HCT116 (cell line): ENCODE results near the gene MUC22. TPM values are rescaled to one million over a fixed set of nuclear protein-coding genes. Genes with fewer than 3 reads are reported as not detected.

Source experiments
- ATAC-seq: fragments of 200-7000 bp; cut with Tn5 transposase; 2 replicates; pipeline ENCODE4 v1.9.1; 2020; ENCODE audit warnings: mild to moderate bottlenecking, moderate library complexity
- BruUV-seq: library from RNA; stranded (reverse); fragments of 400-500 nt; replicated peaks from 2 replicates; lab custom pipeline; 2021; lab: Mats Ljungman, UMichigan
- CTCF ChIA-PET: fragments of 300-600 bp; sonication (Branson Sonifier 250); formaldehyde crosslinking; loops from one replicate; lab custom pipeline; 2021; ENCODE audit warnings: antibody characterized with exemption; lab: Charles Lee
- POLR2A ChIA-PET: fragments of 300-600, 350-600 bp; sonication (Branson Sonifier 250); formaldehyde crosslinking; loops from one replicate; lab custom pipeline; 2021; ENCODE audit warnings: antibody characterized with exemption; lab: Charles Lee
- RAD21 ChIA-PET, 2 experiments: fragments of 300-600 bp; sonication (Branson Sonifier 250); formaldehyde crosslinking; loops; one replicate each; lab custom pipeline; 2023; ENCODE audit warnings: low total read pairs in 2 of 2; ENCODE audit not compliant: uncharacterized antibody in 2 of 2, unreplicated experiment in 2 of 2, low non-redundant PET in 1 of 2; lab: Charles Lee
- DNase-seq: peaks from one replicate; pipeline ENCODE4 v3.0.0-alpha.2; 2010; ENCODE audit warnings: low read depth, low spot score
- H2AFZ ChIP-seq: fragments of 200-600 bp; shearing (Covaris generic), sonication (generic); 2 replicates; pipeline ENCODE4 v1.6.1; 2017; ENCODE audit warnings: low read depth, mixed run types, mixed read lengths, antibody characterized with exemption, low read length; ENCODE audit not compliant: poor library complexity, severe bottlenecking
- H3K27ac ChIP-seq: 2 replicates; pipeline ENCODE4 v1.5.1; 2012; ENCODE audit warnings: low read depth, low read length
- H3K27me3 ChIP-seq: fragments of 200-600 bp; sonication (generic); 2 replicates; pipeline ENCODE4 v1.6.1; 2016; ENCODE audit warnings: mixed run types, low read length, mixed read lengths; ENCODE audit not compliant: insufficient read depth
- H3K36me3 ChIP-seq, 2 experiments: fragments of 200-500 bp in 1 of 2; fragments of 200-600 bp in 1 of 2; sonication (Bioruptor generic) in 1 of 2; sonication (generic) in 1 of 2; 2 replicates each; pipeline versions ENCODE4 v1.5.1 to v1.6.1; 2014 to 2016; ENCODE audit warnings: low read length in 2 of 2, inconsistent platforms in 1 of 2, mixed read lengths in 1 of 2, mixed run types in 1 of 2; ENCODE audit not compliant: insufficient read depth in 2 of 2, control insufficient read depth in 1 of 2
- H3K4me1 ChIP-seq, 2 experiments: fragments of 200-600 bp in 1 of 2; sonication (generic) in 1 of 2; 2 replicates each; pipeline versions ENCODE4 v1.5.1 to v1.6.1; 2012 to 2017; ENCODE audit warnings: low read length in 2 of 2, inconsistent platforms in 1 of 2, mild to moderate bottlenecking in 1 of 2, mixed read lengths in 1 of 2, mixed run types in 1 of 2, moderate library complexity in 1 of 2; ENCODE audit not compliant: insufficient read depth in 2 of 2, control insufficient read depth in 1 of 2
- H3K4me2 ChIP-seq: fragments of 200-600 bp; sonication (generic); 2 replicates; pipeline ENCODE4 v1.6.1; 2017; ENCODE audit warnings: mixed run types, low read length, mixed read lengths
- H3K4me3 ChIP-seq, 2 experiments: fragments of 200-600 bp in 1 of 2; sonication (generic) in 1 of 2; replicated peaks in 1 of 2; 2 replicates each; pipeline ENCODE4 v1.5.1; 2011 to 2016; ENCODE audit warnings: low read length in 2 of 2, control low read depth in 1 of 2, low read depth in 1 of 2, mild to moderate bottlenecking in 1 of 2, mixed read lengths in 1 of 2, mixed run types in 1 of 2
- H3K79me2 ChIP-seq: fragments of 200-600 bp; sonication (generic); 2 replicates; pipeline ENCODE4 v1.6.1; 2017; ENCODE audit warnings: mild to moderate bottlenecking, mixed run types, low read length, moderate library complexity, mixed read lengths; ENCODE audit not compliant: insufficient read depth
- H3K9ac ChIP-seq: fragments of 200-600 bp; sonication (generic); 2 replicates; pipeline ENCODE4 v1.6.1; 2016; ENCODE audit warnings: low read length, mixed read lengths
- H3K9me2 ChIP-seq: fragments of 200-600 bp; sonication (generic), shearing (Covaris generic); 2 replicates; pipeline ENCODE4 v1.6.1; 2017; ENCODE audit warnings: mixed run types, mild to moderate bottlenecking, moderate library complexity; ENCODE audit not compliant: insufficient read depth
- H3K9me3 ChIP-seq, 2 experiments: fragments of 200-500 bp in 1 of 2; fragments of 200-600 bp in 1 of 2; sonication (Bioruptor generic) in 1 of 2; sonication (generic) in 1 of 2; 2 replicates each; pipeline ENCODE4 v1.6.1; 2014 to 2017; ENCODE audit warnings: low read length in 2 of 2, mixed read lengths in 2 of 2, inconsistent platforms in 1 of 2, low read depth in 1 of 2, mild to moderate bottlenecking in 1 of 2, mixed run types in 1 of 2, moderate library complexity in 1 of 2; ENCODE audit not compliant: control insufficient read depth in 1 of 2, insufficient read depth in 1 of 2
- H4K20me1 ChIP-seq: fragments of 200-600 bp; sonication (generic), shearing (Covaris generic); 2 replicates; pipeline ENCODE4 v1.6.1; 2017; ENCODE audit warnings: mixed run types, mild to moderate bottlenecking, moderate library complexity; ENCODE audit not compliant: insufficient read depth
- CBX3 ChIP-seq: IDR thresholded peaks from 2 replicates; pipeline ENCODE4 v1.6.1; 2012; ENCODE audit warnings: low read depth
- EZH2phosphoT487 ChIP-seq: fragments of 200-600 bp; IDR thresholded peaks from 2 replicates; pipeline ENCODE4 v1.6.1; 2018; ENCODE audit warnings: antibody characterized with exemption, borderline replicate concordance
- JUND ChIP-seq: IDR thresholded peaks from 2 replicates; pipeline ENCODE4 v1.6.1; 2012
- POLR2A ChIP-seq: IDR thresholded peaks from 2 replicates; pipeline ENCODE4 v1.7.0; 2011; ENCODE audit warnings: borderline replicate concordance; ENCODE audit not compliant: insufficient read depth, insufficient read length; ENCODE audit errors: extremely low read depth
- POLR2AphosphoS5 ChIP-seq: IDR thresholded peaks from 2 replicates; pipeline ENCODE4 v1.6.1; 2011; ENCODE audit warnings: mild to moderate bottlenecking, low read depth, low read length, moderate library complexity
- RAD21 ChIP-seq: IDR thresholded peaks from 2 replicates; pipeline ENCODE4 v1.6.1; 2012; ENCODE audit warnings: low read depth, mild to moderate bottlenecking
- SIN3A ChIP-seq: IDR thresholded peaks from 2 replicates; pipeline ENCODE4 v1.6.1; 2012; ENCODE audit warnings: low read depth
- SP1 ChIP-seq: IDR thresholded peaks from 2 replicates; pipeline ENCODE4 v1.6.1; 2012; ENCODE audit warnings: low read depth
- intact Hi-C: fragments of 100-400 bp; cut with micrococcal nuclease; formaldehyde crosslinking; loops from 2 replicates; pipeline ENCODE4 v1.10.0; 2022
- total RNA-seq: library from RNA; stranded (reverse); gene quantifications from one replicate; pipeline ENCODE4 v1.2.1, GENCODE V29; 2021; ENCODE audit not compliant: unreplicated experiment
- TF ChIP-seq, protein P1 (sequence below): IDR thresholded peaks from 2 replicates; pipeline ENCODE4 v1.6.1; 2012
- TF ChIP-seq, protein P2 (sequence below), 3 experiments: fragments of 200-600 bp in 1 of 3; sonication (generic) in 1 of 3; IDR thresholded peaks in 2 of 3; conservative IDR thresholded peaks in 1 of 3; 2 replicates each; pipeline ENCODE4 v1.5.1; 2012 to 2017; ENCODE audit warnings: low read depth in 2 of 3, low read length in 2 of 3, antibody characterized with exemption in 1 of 3, borderline replicate concordance in 1 of 3, control low read depth in 1 of 3, mild to moderate bottlenecking in 1 of 3, mixed read lengths in 1 of 3, mixed run types in 1 of 3, moderate library complexity in 1 of 3; ENCODE audit not compliant: insufficient read depth in 1 of 3
- TF ChIP-seq, protein P3 (sequence below): IDR thresholded peaks from 2 replicates; pipeline ENCODE4 v1.6.1; 2012; ENCODE audit warnings: low read depth
- TF ChIP-seq, protein P4 (sequence below): IDR thresholded peaks from 2 replicates; pipeline ENCODE4 v1.6.1; 2011; ENCODE audit warnings: mild to moderate bottlenecking, low read length, moderate library complexity; ENCODE audit not compliant: insufficient replicate concordance; ENCODE audit errors: extremely low read depth

The MUC22 gene
- total RNA-seq, 1 experiment from 2014 or later = not detected

DNA sequence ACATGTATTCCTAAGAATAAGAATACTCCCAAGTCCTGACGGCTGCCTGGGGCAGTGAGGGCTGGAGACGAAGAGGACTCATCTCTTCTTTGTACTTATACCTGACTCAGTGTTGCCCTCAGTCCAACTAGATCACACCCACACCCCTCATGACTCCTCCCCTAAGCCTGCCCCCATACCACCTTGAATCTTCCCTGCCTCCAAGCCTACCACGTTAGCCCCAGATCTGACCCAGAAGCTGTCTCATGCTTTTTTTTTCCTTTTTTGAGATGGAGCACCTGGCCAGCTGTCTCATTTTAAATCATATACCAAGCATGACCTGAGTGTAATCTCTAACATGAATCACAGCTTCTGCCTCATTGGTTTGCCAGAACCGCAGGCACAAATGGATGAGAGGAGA lies 45.2 kb downstream of the MUC22 start (continued):
- no peak for TF ChIP-seq SIN3A
- TF ChIP-seq, protein P1, sequence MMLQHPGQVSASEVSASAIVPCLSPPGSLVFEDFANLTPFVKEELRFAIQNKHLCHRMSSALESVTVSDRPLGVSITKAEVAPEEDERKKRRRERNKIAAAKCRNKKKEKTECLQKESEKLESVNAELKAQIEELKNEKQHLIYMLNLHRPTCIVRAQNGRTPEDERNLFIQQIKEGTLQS = no peak
- no peak for TF ChIP-seq POLR2A
- TF ChIP-seq, protein P2, sequence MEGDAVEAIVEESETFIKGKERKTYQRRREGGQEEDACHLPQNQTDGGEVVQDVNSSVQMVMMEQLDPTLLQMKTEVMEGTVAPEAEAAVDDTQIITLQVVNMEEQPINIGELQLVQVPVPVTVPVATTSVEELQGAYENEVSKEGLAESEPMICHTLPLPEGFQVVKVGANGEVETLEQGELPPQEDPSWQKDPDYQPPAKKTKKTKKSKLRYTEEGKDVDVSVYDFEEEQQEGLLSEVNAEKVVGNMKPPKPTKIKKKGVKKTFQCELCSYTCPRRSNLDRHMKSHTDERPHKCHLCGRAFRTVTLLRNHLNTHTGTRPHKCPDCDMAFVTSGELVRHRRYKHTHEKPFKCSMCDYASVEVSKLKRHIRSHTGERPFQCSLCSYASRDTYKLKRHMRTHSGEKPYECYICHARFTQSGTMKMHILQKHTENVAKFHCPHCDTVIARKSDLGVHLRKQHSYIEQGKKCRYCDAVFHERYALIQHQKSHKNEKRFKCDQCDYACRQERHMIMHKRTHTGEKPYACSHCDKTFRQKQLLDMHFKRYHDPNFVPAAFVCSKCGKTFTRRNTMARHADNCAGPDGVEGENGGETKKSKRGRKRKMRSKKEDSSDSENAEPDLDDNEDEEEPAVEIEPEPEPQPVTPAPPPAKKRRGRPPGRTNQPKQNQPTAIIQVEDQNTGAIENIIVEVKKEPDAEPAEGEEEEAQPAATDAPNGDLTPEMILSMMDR (IDR thresholded peaks at IDR 0.05 in 2 of 3, conservative IDR thresholded peaks at IDR 0.05 in 1 of 3; ENCODE audit: borderline replicate concordance in 1 of 3, insufficient read depth in 1 of 3, low read depth in 2 of 3, low read length in 2 of 3) = no peak

DNA sequence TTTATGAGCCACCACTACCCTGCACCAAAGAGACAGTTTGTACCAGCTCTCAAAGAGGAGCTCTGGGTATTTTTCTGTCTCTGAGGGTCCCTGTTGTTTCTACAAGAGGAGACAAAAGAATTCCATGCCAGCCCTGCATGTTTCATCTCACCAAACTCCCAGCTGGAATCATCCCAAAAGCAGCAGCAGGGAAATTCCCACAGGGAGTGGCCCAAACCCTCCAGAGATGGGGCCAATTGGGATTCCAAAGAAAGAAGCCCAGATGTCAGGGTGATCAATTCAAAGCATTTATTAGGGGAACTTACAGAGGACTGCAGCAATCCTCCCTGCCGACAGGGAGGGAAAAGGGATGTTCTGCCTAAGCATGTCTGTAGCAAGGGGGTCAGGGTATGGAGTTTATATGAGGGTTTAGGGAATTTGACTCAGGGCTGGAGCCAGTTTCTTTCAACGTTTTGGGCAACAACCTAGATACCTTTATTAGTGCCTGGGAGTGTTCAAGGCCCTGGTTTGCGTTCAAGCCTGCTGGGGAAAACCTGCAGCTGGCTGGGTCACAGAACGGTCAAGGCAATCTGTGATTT lies 47.2 kb downstream of the MUC22 start:
- peak overlapping the region; percentile 66 for H3K4me2 ChIP-seq
- H3K36me3 ChIP-seq = no peaks in the 10 kb centered on the region
- no peaks in the 10 kb centered on the region for H3K9me2 ChIP-seq
- 0 out of 2 replicates have a peak, but pooled peaks have one; percentile 4 for ATAC-seq
- H3K9ac ChIP-seq = no peak overlapping the region
- H3K9me3 ChIP-seq = no peaks in the 10 kb centered on the region
- TF ChIP-seq EZH2phosphoT487 (no peak), SP1 (no peak), RAD21 (no peak), CBX3 (no peak), POLR2AphosphoS5 (no peak), JUND (no peak)
- TF ChIP-seq, protein P3, sequence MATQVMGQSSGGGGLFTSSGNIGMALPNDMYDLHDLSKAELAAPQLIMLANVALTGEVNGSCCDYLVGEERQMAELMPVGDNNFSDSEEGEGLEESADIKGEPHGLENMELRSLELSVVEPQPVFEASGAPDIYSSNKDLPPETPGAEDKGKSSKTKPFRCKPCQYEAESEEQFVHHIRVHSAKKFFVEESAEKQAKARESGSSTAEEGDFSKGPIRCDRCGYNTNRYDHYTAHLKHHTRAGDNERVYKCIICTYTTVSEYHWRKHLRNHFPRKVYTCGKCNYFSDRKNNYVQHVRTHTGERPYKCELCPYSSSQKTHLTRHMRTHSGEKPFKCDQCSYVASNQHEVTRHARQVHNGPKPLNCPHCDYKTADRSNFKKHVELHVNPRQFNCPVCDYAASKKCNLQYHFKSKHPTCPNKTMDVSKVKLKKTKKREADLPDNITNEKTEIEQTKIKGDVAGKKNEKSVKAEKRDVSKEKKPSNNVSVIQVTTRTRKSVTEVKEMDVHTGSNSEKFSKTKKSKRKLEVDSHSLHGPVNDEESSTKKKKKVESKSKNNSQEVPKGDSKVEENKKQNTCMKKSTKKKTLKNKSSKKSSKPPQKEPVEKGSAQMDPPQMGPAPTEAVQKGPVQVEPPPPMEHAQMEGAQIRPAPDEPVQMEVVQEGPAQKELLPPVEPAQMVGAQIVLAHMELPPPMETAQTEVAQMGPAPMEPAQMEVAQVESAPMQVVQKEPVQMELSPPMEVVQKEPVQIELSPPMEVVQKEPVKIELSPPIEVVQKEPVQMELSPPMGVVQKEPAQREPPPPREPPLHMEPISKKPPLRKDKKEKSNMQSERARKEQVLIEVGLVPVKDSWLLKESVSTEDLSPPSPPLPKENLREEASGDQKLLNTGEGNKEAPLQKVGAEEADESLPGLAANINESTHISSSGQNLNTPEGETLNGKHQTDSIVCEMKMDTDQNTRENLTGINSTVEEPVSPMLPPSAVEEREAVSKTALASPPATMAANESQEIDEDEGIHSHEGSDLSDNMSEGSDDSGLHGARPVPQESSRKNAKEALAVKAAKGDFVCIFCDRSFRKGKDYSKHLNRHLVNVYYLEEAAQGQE = no peak
- TF ChIP-seq, protein P4, sequence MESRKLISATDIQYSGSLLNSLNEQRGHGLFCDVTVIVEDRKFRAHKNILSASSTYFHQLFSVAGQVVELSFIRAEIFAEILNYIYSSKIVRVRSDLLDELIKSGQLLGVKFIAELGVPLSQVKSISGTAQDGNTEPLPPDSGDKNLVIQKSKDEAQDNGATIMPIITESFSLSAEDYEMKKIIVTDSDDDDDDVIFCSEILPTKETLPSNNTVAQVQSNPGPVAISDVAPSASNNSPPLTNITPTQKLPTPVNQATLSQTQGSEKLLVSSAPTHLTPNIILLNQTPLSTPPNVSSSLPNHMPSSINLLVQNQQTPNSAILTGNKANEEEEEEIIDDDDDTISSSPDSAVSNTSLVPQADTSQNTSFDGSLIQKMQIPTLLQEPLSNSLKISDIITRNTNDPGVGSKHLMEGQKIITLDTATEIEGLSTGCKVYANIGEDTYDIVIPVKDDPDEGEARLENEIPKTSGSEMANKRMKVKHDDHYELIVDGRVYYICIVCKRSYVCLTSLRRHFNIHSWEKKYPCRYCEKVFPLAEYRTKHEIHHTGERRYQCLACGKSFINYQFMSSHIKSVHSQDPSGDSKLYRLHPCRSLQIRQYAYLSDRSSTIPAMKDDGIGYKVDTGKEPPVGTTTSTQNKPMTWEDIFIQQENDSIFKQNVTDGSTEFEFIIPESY = no peak
- no peak for DNase-seq
- no peaks in the 10 kb centered on the region for H3K79me2 ChIP-seq
- peak overlapping the region; percentile 95 for H2AFZ ChIP-seq
- no TSS peak for BruUV-seq
- intact Hi-C loops = no loop called here
- CTCF ChIA-PET = interaction anchor here (1.0 kb wide), 2 partner anchors 13 to 30 kb away, joined by 3 to 5 read pairs; no protein-coding TSS in a partner anchor
- H3K27me3 ChIP-seq = no peaks in the 10 kb centered on the region
- RAD21 ChIA-PET = no interaction called here
- peaks cover 9 to 21% of the 10 kb centered on the region in 2 experiments; a peak in 3 of 4 replicates for H3K4me1 ChIP-seq
- POLR2A ChIA-PET = no interaction called here
- no peaks in the 10 kb centered on the region for H4K20me1 ChIP-seq
- H3K4me3 ChIP-seq = no peak overlapping the region
- H3K27ac ChIP-seq = no peak overlapping the region
